Thymus (tissue), 11 donors: ENCODE data around the gene PEPD. TPM values are rescaled to one million over a fixed set of nuclear protein-coding genes. Genes with fewer than 3 reads are reported as not detected.

Experiments used
- DNase-seq, 9 donors: peaks; one replicate each; pipeline ENCODE4 v3.0.0-alpha.2; 2013; ENCODE audit warnings: low spot score in 9 of 9, low read depth in 6 of 9, missing footprints in 1 of 9
- H3K27ac ChIP-seq, 2 donors: one replicate each; pipeline ENCODE4 v1.5.1; 2013; ENCODE audit warnings: control low read depth in 1 of 2, low read depth in 1 of 2, low read length in 1 of 2, mild to moderate bottlenecking in 1 of 2, moderate library complexity in 1 of 2
- H3K27me3 ChIP-seq, 2 donors: one replicate each; pipeline ENCODE4 v1.5.1; 2013; ENCODE audit warnings: low read length in 1 of 2; ENCODE audit not compliant: control insufficient read depth in 2 of 2, insufficient read depth in 1 of 2
- H3K36me3 ChIP-seq, 2 donors: one replicate each; pipeline ENCODE4 v1.5.1; 2013; ENCODE audit warnings: low read length in 1 of 2, mild to moderate bottlenecking in 1 of 2, moderate library complexity in 1 of 2; ENCODE audit not compliant: control insufficient read depth in 2 of 2, insufficient read depth in 2 of 2
- H3K4me1 ChIP-seq, 2 donors: one replicate each; pipeline ENCODE4 v1.5.1; 2013; ENCODE audit warnings: low read length in 2 of 2; ENCODE audit not compliant: control insufficient read depth in 2 of 2, insufficient read depth in 2 of 2
- H3K4me3 ChIP-seq, 2 donors: one replicate each; pipeline ENCODE4 v1.5.1; 2013; ENCODE audit warnings: low read length in 2 of 2, control low read depth in 1 of 2, mild to moderate bottlenecking in 1 of 2
- H3K9me3 ChIP-seq, 2 donors: one replicate each; pipeline ENCODE4 v1.5.1; 2013; ENCODE audit warnings: low read length in 1 of 2, mild to moderate bottlenecking in 1 of 2; ENCODE audit not compliant: control insufficient read depth in 2 of 2, insufficient read depth in 1 of 2
- WGBS: extraction: QIAGEN DNeasy Blood & Tissue Kit; methylation state at CpG from one replicate; pipeline ENCODE4 v1.1.7; 2013; 5-methylcytosine and 5-hydroxymethylcytosine counted together
- polyA plus RNA-seq: library from polyadenylated mRNA; stranded (reverse); fragments of 200-250 nt; gene quantifications from one replicate; pipeline ENCODE4 v1.2.3, GENCODE V29; 2013
- total RNA-seq: library from RNA; stranded (reverse); fragments of 120-200 nt; gene quantifications from one replicate; pipeline ENCODE4 v1.2.4, GENCODE V29; 2013
- donor health status: healthy.

Gene PEPD
- total and polyA plus RNA-seq, 2 donors = 24.7 to 42.4 TPM

- H3K27me3 ChIP-seq = no peaks in the 10 kb centered on the region
- no peak overlapping the region for H3K27ac ChIP-seq
Measured at GRCh38 chr19:33440241-33440640, 81.3 kb downstream of the PEPD start.

GRCh38 chr19:33438987-33439781 is 82.4 kb downstream of the PEPD start:
- H3K27ac ChIP-seq = no peak overlapping the region
- H3K4me3 ChIP-seq = no peak overlapping the region
- WGBS = 96% methylated on average over 16 of the region's 16 CpGs
- H3K27me3 ChIP-seq = no peaks in the 10 kb centered on the region
- H3K9me3 ChIP-seq = no peaks in the 10 kb centered on the region
- H3K36me3 ChIP-seq = no peaks in the 10 kb centered on the region
- DNase-seq = no peak
- no peaks in the 10 kb centered on the region for H3K4me1 ChIP-seq

More at GRCh38 chr19:33440241-33440640, 81.3 kb downstream of the PEPD start:
- H3K9me3 ChIP-seq = no peaks in the 10 kb centered on the region
- no peaks in the 10 kb centered on the region for H3K4me1 ChIP-seq
- no peaks in the 10 kb centered on the region for H3K36me3 ChIP-seq
- DNase-seq = no peak
- 93% methylated on average over 6 of the region's 6 CpGs for WGBS
- no peak overlapping the region for H3K4me3 ChIP-seq

- no peak overlapping the region for H3K4me3 ChIP-seq
- no peaks in the 10 kb centered on the region for H3K36me3 ChIP-seq
- no peak overlapping the region for H3K27ac ChIP-seq
- DNase-seq = no peak
- H3K27me3 ChIP-seq = no peaks in the 10 kb centered on the region
- H3K4me1 ChIP-seq = no peaks in the 10 kb centered on the region
- WGBS = 92% methylated on average over 11 of the region's 11 CpGs
- H3K9me3 ChIP-seq = no peaks in the 10 kb centered on the region
Measured at GRCh38 chr19:33437821-33438671, 83.5 kb downstream of the PEPD start.

GRCh38 chr19:33437393-33437820 is 84.2 kb downstream of the PEPD start:
- 86% methylated on average over 11 of the region's 11 CpGs for WGBS
- no peak for DNase-seq
- Histone ChIP-seq H3K36me3 (no peaks in the 10 kb centered on the region), H3K27ac (no peak overlapping the region), H3K4me3 (no peak overlapping the region), H3K27me3 (no peaks in the 10 kb centered on the region), H3K4me1 (no peaks in the 10 kb centered on the region), H3K9me3 (no peaks in the 10 kb centered on the region)

GRCh38 chr19:33436360-33437345 is 84.9 kb downstream of the PEPD start:
- Histone ChIP-seq H3K36me3 (no peaks in the 10 kb centered on the region), H3K9me3 (no peaks in the 10 kb centered on the region), H3K4me1 (no peaks in the 10 kb centered on the region), H3K4me3 (no peak overlapping the region), H3K27ac (no peak overlapping the region), H3K27me3 (no peaks in the 10 kb centered on the region)
- 95% methylated on average over 22 of the region's 22 CpGs for WGBS
- no peak for DNase-seq

GRCh38 chr19:33435706-33436359 is 85.8 kb downstream of the PEPD start:
- Histone ChIP-seq H3K9me3 (no peaks in the 10 kb centered on the region), H3K36me3 (no peaks in the 10 kb centered on the region), H3K27ac (no peak overlapping the region), H3K4me3 (no peak overlapping the region), H3K27me3 (no peaks in the 10 kb centered on the region), H3K4me1 (no peaks in the 10 kb centered on the region)
- 94% methylated on average over 11 of the region's 11 CpGs for WGBS
- DNase-seq = no peak

GRCh38 chr19:33434886-33435705 is 86.5 kb downstream of the PEPD start:
- H3K27ac ChIP-seq = no peak overlapping the region
- DNase-seq = no peak
- H3K9me3 ChIP-seq = no peaks in the 10 kb centered on the region
- WGBS = 88% methylated on average over 28 of the region's 28 CpGs
- H3K27me3 ChIP-seq = no peaks in the 10 kb centered on the region
- no peaks in the 10 kb centered on the region for H3K36me3 ChIP-seq
- no peak overlapping the region for H3K4me3 ChIP-seq
- H3K4me1 ChIP-seq = no peaks in the 10 kb centered on the region
